ENCODE results near the gene AGPAT4.
"Not testable (repeated sequence)": the region's sequence is repeated elsewhere in the genome, so short reads cannot be mapped to it uniquely, and the experiment has no call there.

Gene AGPAT4

GRCh38 chr6:161200610-161201370 lies 73.1 kb downstream of the AGPAT4 start:
- no peak for DNase-seq

GRCh38 chr6:161199850-161200249 lies 74.0 kb downstream of the AGPAT4 start:
- no peak for DNase-seq

GRCh38 chr6:161198783-161199460 lies 74.9 kb downstream of the AGPAT4 start:
- no peak for DNase-seq

GRCh38 chr6:161198176-161198575 lies 75.7 kb downstream of the AGPAT4 start:
- DNase-seq, result no peak

GRCh38 chr6:161195386-161195785 lies 78.5 kb downstream of the AGPAT4 start:
- DNase-seq, result no peak

GRCh38 chr6:161194374-161194773 lies 79.5 kb downstream of the AGPAT4 start:
- no peak for DNase-seq

GRCh38 chr6:161192636-161193411 lies 81.0 kb downstream of the AGPAT4 start:
- DNase-seq, result no peak

GRCh38 chr6:161191671-161192070 lies 82.2 kb downstream of the AGPAT4 start:
- no peak for DNase-seq

GRCh38 chr6:161191007-161191406 lies 82.9 kb downstream of the AGPAT4 start:
- DNase-seq, result no peak

- no peak for DNase-seq
Observed at GRCh38 chr6:161189891-161190290, 84.0 kb downstream of the AGPAT4 start.

GRCh38 chr6:161188547-161189465 lies 85.1 kb downstream of the AGPAT4 start:
- DNase-seq, result no peak

- DNase-seq, result no peak
Observed at GRCh38 chr6:161186173-161186769, 87.6 kb downstream of the AGPAT4 start.

GRCh38 chr6:161181121-161181520 lies 92.7 kb downstream of the AGPAT4 start:
- DNase-seq, result no peak

- DNase-seq, result not testable (repeated sequence)
Observed at GRCh38 chr6:161178155-161178554, 95.7 kb downstream of the AGPAT4 start.

- DNase-seq, result not testable (repeated sequence)
Observed at GRCh38 chr6:161176428-161176827, 97.4 kb downstream of the AGPAT4 start.

GRCh38 chr6:161172769-161173168 lies 101.1 kb downstream of the AGPAT4 start:
- DNase-seq, result not testable (repeated sequence)

- DNase-seq, result no peak
Observed at GRCh38 chr6:161171207-161171606, 102.7 kb downstream of the AGPAT4 start.

GRCh38 chr6:161169696-161170095 lies 104.2 kb downstream of the AGPAT4 start:
- no peak for DNase-seq

GRCh38 chr6:161169035-161169434 lies 104.8 kb downstream of the AGPAT4 start:
- DNase-seq, result no peak

- no peak for DNase-seq
Observed at GRCh38 chr6:161168281-161168891, 105.5 kb downstream of the AGPAT4 start.

GRCh38 chr6:161166677-161167076 lies 107.2 kb downstream of the AGPAT4 start:
- no peak for DNase-seq
